ENCODE results near the gene STK32B. TPM values are rescaled to one million over a fixed set of nuclear protein-coding genes. Genes with fewer than 3 reads are reported as not detected.
"Not testable (repeated sequence)": the region's sequence is repeated elsewhere in the genome, so short reads cannot be mapped to it uniquely, and the experiment has no call there.

STK32B gene
- total RNA-seq, 1 experiment from 2014 or later: 15.1 TPM

GRCh38 chr4:5166377-5166776 is 115.1 kb downstream of the STK32B start:
- ChIA-PET CTCF (interaction anchor here (0.7 kb wide), 1 partner anchor 69 kb away, joined by 3 read pairs; no protein-coding TSS in a partner anchor), POLR2A (ENCODE audit: low non-redundant PET) (no interaction called here)
- DNase-seq (ENCODE audit: low spot score): peak; percentile 59
- H3K27ac ChIP-seq (ENCODE audit: low read depth, low read length, poor library complexity, severe bottlenecking): peak overlapping the region; percentile 84
- no peak overlapping the region for H3K4me3 ChIP-seq (ENCODE audit: low read depth, low read length, poor library complexity, severe bottlenecking)
- no peaks in the 10 kb centered on the region for H3K9me3 ChIP-seq (ENCODE audit: low read depth, low read length, poor library complexity, severe bottlenecking)
- no peaks in the 10 kb centered on the region for H3K27me3 ChIP-seq (replicated peaks; ENCODE audit: insufficient read depth, low read depth, low read length, poor library complexity)
- H3K36me3 ChIP-seq (ENCODE audit: insufficient read depth, low read length, poor library complexity, severe bottlenecking): no peaks in the 10 kb centered on the region
- TF ChIP-seq, protein P1, sequence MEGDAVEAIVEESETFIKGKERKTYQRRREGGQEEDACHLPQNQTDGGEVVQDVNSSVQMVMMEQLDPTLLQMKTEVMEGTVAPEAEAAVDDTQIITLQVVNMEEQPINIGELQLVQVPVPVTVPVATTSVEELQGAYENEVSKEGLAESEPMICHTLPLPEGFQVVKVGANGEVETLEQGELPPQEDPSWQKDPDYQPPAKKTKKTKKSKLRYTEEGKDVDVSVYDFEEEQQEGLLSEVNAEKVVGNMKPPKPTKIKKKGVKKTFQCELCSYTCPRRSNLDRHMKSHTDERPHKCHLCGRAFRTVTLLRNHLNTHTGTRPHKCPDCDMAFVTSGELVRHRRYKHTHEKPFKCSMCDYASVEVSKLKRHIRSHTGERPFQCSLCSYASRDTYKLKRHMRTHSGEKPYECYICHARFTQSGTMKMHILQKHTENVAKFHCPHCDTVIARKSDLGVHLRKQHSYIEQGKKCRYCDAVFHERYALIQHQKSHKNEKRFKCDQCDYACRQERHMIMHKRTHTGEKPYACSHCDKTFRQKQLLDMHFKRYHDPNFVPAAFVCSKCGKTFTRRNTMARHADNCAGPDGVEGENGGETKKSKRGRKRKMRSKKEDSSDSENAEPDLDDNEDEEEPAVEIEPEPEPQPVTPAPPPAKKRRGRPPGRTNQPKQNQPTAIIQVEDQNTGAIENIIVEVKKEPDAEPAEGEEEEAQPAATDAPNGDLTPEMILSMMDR (conservative IDR thresholded peaks at IDR 0.05; ENCODE audit: low read depth, low read length): no peak
- TF ChIP-seq EZH2 (IDR thresholded peaks at IDR 0.05; ENCODE audit: borderline replicate concordance, low read depth, low read length, poor library complexity, severe bottlenecking): no peak
- H3K4me1 ChIP-seq (ENCODE audit: insufficient read depth, low read length, poor library complexity, severe bottlenecking): peaks cover 43% of the 10 kb centered on the region
- intact Hi-C loops (cut with micrococcal nuclease; ENCODE audit: unreplicated experiment): no loop called here
- no TSS peak for BruUV-seq (replicated peaks)

- TF ChIP-seq, protein P1 (conservative IDR thresholded peaks at IDR 0.05; ENCODE audit: low read depth, low read length): no peak
- no peak for TF ChIP-seq EZH2 (IDR thresholded peaks at IDR 0.05; ENCODE audit: borderline replicate concordance, low read depth, low read length, poor library complexity, severe bottlenecking)
- H3K36me3 ChIP-seq (ENCODE audit: insufficient read depth, low read length, poor library complexity, severe bottlenecking): no peaks in the 10 kb centered on the region
- ChIA-PET CTCF (no interaction called here), POLR2A (ENCODE audit: low non-redundant PET) (no interaction called here)
- H3K4me1 ChIP-seq (ENCODE audit: insufficient read depth, low read length, poor library complexity, severe bottlenecking): peaks cover 26% of the 10 kb centered on the region
- BruUV-seq (replicated peaks): no TSS peak
- no peak overlapping the region for H3K4me3 ChIP-seq (ENCODE audit: low read depth, low read length, poor library complexity, severe bottlenecking)
- intact Hi-C loops (cut with micrococcal nuclease; ENCODE audit: unreplicated experiment): no loop called here
- no peaks in the 10 kb centered on the region for H3K27me3 ChIP-seq (replicated peaks; ENCODE audit: insufficient read depth, low read depth, low read length, poor library complexity)
- no peaks in the 10 kb centered on the region for H3K9me3 ChIP-seq (ENCODE audit: low read depth, low read length, poor library complexity, severe bottlenecking)
- DNase-seq (ENCODE audit: low spot score): no peak
- H3K27ac ChIP-seq (ENCODE audit: low read depth, low read length, poor library complexity, severe bottlenecking): no peak overlapping the region
Measured at GRCh38 chr4:5168891-5169290, 117.6 kb downstream of the STK32B start.

DNA sequence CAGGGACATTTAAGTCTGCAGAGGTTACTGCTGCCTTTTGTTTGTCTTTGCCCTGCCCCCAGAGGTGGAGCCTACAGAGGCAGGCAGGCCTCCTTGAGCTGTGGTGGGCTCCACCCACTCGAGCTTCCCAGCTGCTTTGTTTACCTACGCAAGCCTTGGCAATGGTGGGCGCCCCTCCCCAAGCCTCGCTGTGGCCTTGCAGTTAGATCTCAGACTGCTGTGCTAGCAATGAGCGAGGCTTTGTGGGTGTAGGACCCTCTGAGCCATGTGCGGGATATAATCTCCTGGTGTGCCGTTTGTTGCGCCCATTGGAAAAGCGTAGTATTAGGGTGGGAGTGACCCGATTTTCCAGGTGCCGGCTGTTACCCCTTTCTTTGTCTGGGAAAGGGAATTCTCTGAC is 124.6 kb downstream of the STK32B start:
- intact Hi-C loops (cut with micrococcal nuclease; ENCODE audit: unreplicated experiment); H3K27me3 ChIP-seq (replicated peaks; ENCODE audit: insufficient read depth, low read depth, low read length, poor library complexity); CTCF ChIA-PET; DNase-seq (ENCODE audit: low spot score); BruUV-seq (replicated peaks); H3K4me3 ChIP-seq (ENCODE audit: low read depth, low read length, poor library complexity, severe bottlenecking); H3K4me1 ChIP-seq (ENCODE audit: insufficient read depth, low read length, poor library complexity, severe bottlenecking); H3K9me3 ChIP-seq (ENCODE audit: low read depth, low read length, poor library complexity, severe bottlenecking); POLR2A ChIA-PET (ENCODE audit: low non-redundant PET); H3K27ac ChIP-seq (ENCODE audit: low read depth, low read length, poor library complexity, severe bottlenecking); H3K36me3 ChIP-seq (ENCODE audit: insufficient read depth, low read length, poor library complexity, severe bottlenecking): not testable (repeated sequence)

DNA sequence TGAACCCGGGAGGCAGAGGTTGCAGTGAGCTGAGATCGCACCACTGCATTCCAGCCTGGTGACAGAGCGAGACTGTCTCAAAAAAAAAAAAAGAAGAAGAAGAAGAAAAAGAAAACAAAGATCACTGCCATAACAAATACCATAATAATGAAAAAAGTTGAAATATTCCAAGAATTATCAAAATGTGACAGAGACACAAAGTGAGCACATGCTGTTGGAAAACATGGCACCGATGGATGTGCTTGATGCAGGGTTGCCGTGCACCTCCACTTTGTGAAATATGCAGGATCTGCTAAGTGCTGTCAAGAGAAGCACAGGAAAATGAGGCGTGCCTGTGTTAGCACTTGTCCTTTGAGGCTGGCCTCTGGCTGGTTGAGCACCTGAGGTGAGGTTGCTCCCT is 133.3 kb downstream of the STK32B start:
- intact Hi-C loops (cut with micrococcal nuclease; ENCODE audit: unreplicated experiment): no loop called here
- H3K27ac ChIP-seq (ENCODE audit: low read depth, low read length, poor library complexity, severe bottlenecking): no peak overlapping the region
- POLR2A ChIA-PET (ENCODE audit: low non-redundant PET): no interaction called here
- CTCF ChIA-PET: no interaction called here
- H3K4me1 ChIP-seq (ENCODE audit: insufficient read depth, low read length, poor library complexity, severe bottlenecking): no peaks in the 10 kb centered on the region
- BruUV-seq (replicated peaks): no TSS peak
- H3K9me3 ChIP-seq (ENCODE audit: low read depth, low read length, poor library complexity, severe bottlenecking): no peaks in the 10 kb centered on the region
- DNase-seq (ENCODE audit: low spot score): no peak
- no peaks in the 10 kb centered on the region for H3K27me3 ChIP-seq (replicated peaks; ENCODE audit: insufficient read depth, low read depth, low read length, poor library complexity)
- TF ChIP-seq, protein P1 (conservative IDR thresholded peaks at IDR 0.05; ENCODE audit: low read depth, low read length): no peak
- TF ChIP-seq EZH2 (IDR thresholded peaks at IDR 0.05; ENCODE audit: borderline replicate concordance, low read depth, low read length, poor library complexity, severe bottlenecking): no peak
- H3K36me3 ChIP-seq (ENCODE audit: insufficient read depth, low read length, poor library complexity, severe bottlenecking): no peaks in the 10 kb centered on the region
- H3K4me3 ChIP-seq (ENCODE audit: low read depth, low read length, poor library complexity, severe bottlenecking): no peak overlapping the region

Measured in A673 (cell line).